HG03196 (cell line): ENCODE measurements around the gene TUBB4A.

Experiments used
- ATAC-seq: cut with Tn5 transposase; IDR thresholded peaks from one replicate; pipeline ENCODE4 v1.9.1; 2021; ENCODE audit not compliant: unreplicated experiment

TUBB4A gene

GRCh38 chr19:6448045-6448444 is 54.1 kb downstream of the TUBB4A start:
- no peak for ATAC-seq

- ATAC-seq = no peak
These were observed 55.7 kb downstream of the TUBB4A start for GRCh38 chr19:6446452-6446851.
